HG02852 (cell line): ENCODE measurements around the gene ZNF692.

Experiments
- ATAC-seq: cut with Tn5 transposase; IDR thresholded peaks from one replicate; pipeline ENCODE4 v1.9.1; 2021; ENCODE audit warnings: mild to moderate bottlenecking, moderate library complexity; ENCODE audit not compliant: unreplicated experiment

The ZNF692 gene

GRCh38 chr1:248881261-248881660 is 22.4 kb upstream of the ZNF692 start:
- no peak for ATAC-seq

GRCh38 chr1:248873993-248874533 is 15.2 kb upstream of the ZNF692 start:
- peak; percentile 68 for ATAC-seq

- ATAC-seq = peak; percentile 74
These were observed 14.6 kb upstream of the ZNF692 start for GRCh38 chr1:248873409-248873992.

- peak; percentile 43 for ATAC-seq
These were observed 14.0 kb upstream of the ZNF692 start for GRCh38 chr1:248872752-248873408.

GRCh38 chr1:248871837-248872401 is 13.0 kb upstream of the ZNF692 start:
- ATAC-seq = no peak

- ATAC-seq = peak; percentile 64
These were observed 4.4 kb upstream of the ZNF692 start for GRCh38 chr1:248862998-248863881.

- peak; percentile 5 for ATAC-seq
These were observed 3.8 kb upstream of the ZNF692 start for GRCh38 chr1:248862695-248862997.

- ATAC-seq = no peak
These were observed 2.7 kb upstream of the ZNF692 start for GRCh38 chr1:248861616-248862015.

GRCh38 chr1:248860007-248860406 is 1.1 kb upstream of the ZNF692 start:
- ATAC-seq = no peak

- peak; percentile 36 for ATAC-seq
These were observed 592 bp downstream of the ZNF692 start for GRCh38 chr1:248858096-248858890.

- no peak for ATAC-seq
These were observed 1.2 kb downstream of the ZNF692 start for GRCh38 chr1:248857749-248858095.

GRCh38 chr1:248857201-248857600 is 1.7 kb downstream of the ZNF692 start:
- no peak for ATAC-seq

GRCh38 chr1:248856176-248856575 is 2.7 kb downstream of the ZNF692 start:
- ATAC-seq = no peak

GRCh38 chr1:248855580-248855979 is 3.3 kb downstream of the ZNF692 start:
- no peak for ATAC-seq

- ATAC-seq = no peak
These were observed 5.1 kb downstream of the ZNF692 start for GRCh38 chr1:248853663-248854375.

GRCh38 chr1:248852481-248853405 is 6.1 kb downstream of the ZNF692 start:
- ATAC-seq = no peak

- no peak for ATAC-seq
These were observed 7.5 kb downstream of the ZNF692 start for GRCh38 chr1:248851390-248851789.

- ATAC-seq = no peak
These were observed 8.2 kb downstream of the ZNF692 start for GRCh38 chr1:248850536-248851251.
